ENCODE measurements around the gene ZNF574.
"Not testable (repeated sequence)": the region's sequence is repeated elsewhere in the genome, so short reads cannot be mapped to it uniquely, and the experiment has no call there.

Gene ZNF574

DNA sequence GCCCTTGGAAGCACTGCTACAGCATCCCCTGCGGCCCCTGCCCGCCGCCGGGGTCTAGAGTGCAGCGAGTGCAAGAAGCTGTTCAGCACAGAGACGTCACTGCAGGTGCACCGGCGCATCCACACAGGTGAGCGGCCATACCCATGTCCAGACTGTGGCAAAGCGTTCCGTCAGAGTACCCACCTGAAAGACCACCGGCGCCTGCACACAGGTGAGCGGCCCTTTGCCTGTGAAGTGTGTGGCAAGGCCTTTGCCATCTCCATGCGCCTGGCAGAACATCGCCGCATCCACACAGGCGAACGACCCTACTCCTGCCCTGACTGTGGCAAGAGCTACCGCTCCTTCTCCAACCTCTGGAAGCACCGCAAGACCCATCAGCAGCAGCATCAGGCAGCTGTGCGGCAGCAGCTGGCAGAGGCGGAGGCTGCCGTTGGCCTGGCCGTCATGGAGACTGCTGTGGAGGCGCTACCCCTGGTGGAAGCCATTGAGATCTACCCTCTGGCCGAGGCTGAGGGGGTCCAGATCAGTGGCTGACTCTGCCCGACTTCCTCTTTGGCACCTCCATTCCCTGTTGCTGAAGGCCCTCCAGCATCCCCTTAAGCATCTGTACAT lies 4.9 kb downstream of the ZNF574 start:
- no peak for DNase-seq (ENCODE audit: low read depth in 2 of 2)

DNA sequence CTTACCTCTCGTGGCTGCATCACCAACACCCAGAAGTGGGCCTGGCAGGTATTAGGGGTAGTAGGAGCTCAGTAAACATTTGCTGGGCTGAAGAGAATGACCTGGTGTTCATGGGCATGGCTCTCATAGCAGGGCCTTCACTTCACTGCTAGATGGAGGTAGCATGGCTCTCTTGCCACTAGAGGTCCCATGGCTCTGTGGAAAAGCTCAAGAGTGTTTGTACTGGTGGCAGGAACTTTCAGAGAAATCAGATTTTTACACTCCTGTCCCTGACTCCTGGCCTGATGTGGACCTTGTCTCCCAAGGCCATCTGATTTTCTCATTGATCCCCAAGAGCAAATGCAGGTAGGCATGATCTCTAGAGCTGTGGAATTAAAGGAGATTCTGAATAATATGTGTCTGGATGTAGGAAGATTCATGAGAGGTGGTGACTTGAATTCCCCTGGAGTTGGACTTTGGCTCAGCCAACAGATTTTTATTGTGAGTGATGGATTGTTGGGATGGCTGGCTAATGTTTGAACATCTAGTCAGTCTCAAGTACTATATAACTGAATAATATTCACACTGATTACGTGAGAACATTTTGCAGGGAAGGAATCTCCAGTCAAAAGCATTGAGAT lies 5.7 kb downstream of the ZNF574 start:
- peak in 1 of 2 experiments; percentile 14 for DNase-seq (ENCODE audit: low read depth in 2 of 2)

DNA sequence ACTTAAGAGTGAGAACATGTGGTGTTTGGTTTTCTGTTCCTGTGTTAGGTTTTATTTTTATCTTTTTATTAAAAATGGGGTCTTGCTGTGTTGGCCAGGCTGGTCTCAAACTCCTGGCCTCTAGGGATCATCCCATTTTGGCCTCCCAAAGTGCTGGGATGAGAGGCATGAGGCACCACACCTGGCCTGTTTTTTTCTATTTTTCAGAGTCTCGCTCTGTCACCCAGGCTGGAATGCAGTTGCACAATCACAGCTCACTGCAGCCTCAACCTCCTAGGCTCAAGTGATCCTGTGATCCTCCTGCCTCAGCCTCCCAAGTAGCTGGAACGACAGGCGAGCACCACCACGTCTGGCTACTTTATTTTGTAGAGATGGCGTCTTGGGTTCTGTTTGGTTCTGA lies 7.6 kb downstream of the ZNF574 start:
- DNase-seq (ENCODE audit: low read depth in 2 of 2) = no peak

- DNase-seq (ENCODE audit: low read depth in 2 of 2) = no peak
Observed at GRCh38 chr19:42086188-42086736, 10.3 kb downstream of the ZNF574 start.

DNA sequence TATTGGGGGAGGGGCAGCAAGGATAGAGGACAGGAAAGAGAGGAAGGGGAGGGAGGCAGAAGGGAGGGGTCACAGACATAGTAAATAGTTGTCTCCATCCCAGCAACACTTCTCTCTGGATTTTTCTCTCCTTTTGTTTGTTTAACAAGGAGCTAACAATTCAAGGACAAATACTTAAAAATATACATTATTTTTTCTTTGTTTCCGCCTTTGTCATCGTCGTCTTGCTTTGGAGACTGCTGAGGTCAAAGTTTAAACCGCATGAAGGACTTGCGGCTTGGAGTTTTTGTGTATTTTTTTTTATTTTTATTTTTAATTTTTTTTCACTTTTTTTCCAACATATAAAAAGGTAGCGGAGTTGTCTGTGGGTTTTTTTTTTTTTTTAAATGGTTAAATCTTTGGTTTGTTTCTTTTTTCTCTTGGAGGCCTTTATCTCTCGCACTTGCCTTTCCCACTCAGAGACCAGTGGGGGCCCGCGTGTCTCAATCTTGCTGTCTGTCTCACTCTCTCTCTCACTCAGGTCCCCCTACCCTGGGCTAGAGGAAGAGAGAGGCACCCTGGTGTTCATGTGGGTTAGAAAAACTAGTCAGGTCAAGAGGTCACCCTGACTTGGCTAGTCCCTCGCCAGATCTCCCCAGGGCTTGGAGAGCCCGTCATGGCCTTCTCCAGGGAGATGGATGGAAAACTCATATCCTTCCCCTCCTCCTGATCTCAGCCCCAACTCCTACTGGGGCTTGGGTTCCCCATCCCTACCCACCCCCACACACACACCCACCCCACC lies 11.0 kb downstream of the ZNF574 start:
- DNase-seq (ENCODE audit: low read depth in 2 of 2) = no peak

- peak; percentile 38 to 48 for DNase-seq (ENCODE audit: low read depth in 2 of 2)
Observed at GRCh38 chr19:42088471-42089190, 12.7 kb downstream of the ZNF574 start.

DNA sequence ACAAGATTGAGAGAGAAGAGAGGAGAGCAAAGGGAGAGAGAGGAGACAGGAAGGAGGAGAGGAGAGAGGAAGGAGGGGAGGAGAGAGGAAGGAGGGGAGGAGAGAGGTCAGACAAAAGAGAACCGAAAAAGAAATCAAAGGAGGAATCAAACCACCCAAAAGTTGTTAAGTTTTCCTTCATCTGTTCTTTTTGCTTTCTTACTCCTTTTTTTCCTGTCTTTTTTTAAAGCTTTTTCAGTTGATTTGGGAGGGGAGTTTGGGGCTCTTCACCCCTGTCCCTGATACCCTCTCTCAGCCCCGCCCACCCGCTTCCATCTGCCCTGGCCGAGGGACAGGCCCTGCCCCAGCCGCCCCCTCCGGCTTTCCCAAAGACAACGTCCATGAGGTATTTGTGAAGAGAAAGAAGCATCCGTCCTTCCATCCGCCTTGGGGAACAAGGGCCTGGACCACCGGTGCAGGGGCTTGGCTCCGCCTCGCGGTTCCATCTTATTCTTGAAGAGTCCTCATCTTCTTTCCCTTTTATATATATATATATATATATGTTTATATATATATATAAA lies 13.3 kb downstream of the ZNF574 start:
- DNase-seq (ENCODE audit: low read depth in 2 of 2) = no peak

DNA sequence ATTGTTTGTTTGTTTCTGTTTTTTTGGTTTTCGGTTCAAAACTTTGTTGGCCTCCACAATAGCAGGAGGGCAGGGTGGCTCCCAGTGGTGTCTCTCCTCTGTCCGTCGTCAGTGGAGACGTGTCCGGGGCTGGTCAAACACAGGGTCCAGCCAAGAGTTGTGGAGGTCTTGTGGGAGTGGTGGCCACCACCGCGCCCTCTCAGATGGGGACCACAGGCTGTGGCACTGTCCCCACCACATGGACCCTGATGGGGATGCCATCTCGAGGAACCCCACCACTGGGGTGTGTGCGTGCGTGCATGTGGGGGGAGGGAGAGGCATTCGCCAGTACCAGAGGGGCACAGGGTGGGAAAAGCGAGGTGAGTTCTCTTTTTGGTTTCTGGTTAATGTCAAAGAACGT lies 13.8 kb downstream of the ZNF574 start:
- DNase-seq (ENCODE audit: low read depth in 2 of 2) = no peak

DNA sequence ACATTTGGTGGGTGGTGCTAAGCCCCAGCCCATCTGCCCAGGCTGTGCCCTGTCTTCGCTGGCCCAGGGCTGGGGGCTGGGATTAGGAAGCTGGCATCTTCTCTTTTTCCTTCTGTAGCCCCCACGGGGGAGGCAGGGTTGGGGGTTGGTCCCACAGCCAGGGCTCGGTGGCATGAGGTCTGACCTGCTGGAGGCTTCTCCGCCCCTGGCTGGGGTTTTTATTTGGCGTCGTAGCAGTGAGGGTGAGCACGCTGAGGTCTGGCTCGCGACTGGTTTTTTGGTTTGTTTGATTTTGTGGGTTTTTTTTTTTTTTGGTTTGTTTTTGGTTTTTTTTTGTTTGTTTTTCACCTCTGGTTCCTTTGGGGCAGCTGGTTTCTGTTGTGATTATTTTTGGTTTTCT lies 14.7 kb downstream of the ZNF574 start:
- DNase-seq (ENCODE audit: low read depth in 2 of 2) = no peak

DNA sequence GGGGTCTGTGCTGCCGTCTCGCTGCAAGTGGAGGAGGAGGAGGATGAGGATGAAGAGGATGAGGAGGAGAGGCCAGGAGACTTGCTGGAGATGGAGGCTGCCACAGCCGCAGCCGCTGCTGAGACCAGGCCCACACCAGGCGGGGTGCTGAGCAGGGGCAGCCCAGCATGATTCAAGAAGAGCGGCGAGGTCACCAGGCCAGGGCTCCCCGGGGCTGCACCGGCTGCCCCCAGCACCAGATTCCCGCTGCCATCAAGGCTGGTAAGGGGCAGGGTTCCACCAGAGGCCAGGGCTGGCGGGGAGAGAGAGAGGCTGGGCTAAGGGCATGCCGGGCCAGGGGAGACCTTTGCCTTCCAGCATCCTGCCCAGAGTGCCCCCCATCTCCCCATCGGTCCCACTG lies 15.3 kb downstream of the ZNF574 start:
- no peak for DNase-seq (ENCODE audit: low read depth in 2 of 2)

DNA sequence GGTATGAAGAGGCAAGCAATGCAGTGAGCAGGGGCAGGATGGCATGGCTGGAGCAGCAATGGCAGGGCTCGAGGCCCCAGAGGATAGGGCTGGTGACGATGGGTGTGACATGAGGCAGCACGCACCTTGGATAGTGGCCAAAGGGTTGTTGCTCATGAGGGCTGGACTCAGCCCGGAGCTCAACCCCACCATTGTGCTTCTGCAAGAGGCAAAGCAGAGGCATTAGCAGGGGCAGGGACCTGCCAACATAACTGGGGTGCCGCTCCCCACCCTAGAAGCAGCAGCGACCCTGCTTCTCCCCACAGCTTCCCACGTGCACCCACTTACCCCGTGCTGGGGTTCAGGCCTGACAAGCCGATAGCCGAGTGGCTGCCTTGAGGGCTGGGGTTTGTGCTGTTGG lies 15.8 kb downstream of the ZNF574 start:
- no peak for DNase-seq (ENCODE audit: low read depth in 2 of 2)

DNA sequence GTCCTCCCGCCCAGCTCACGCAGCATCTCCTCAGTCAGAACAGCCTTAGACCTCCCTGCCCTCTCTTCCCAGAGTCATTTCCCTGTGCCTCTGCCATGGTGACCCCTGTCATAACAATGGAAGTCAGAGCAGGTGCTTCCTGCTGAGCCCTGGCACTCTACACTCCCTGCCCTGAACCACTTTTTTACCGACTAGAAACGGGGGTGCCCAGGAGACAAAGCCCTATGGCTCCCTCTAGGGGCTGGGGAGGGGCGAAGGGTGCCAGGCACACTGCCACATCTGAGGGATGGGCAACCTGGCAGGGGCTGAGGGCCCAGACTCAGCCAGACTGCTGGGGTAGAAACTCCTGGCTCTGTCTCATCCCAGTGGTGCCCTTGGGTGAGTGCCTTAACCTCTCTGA lies 16.4 kb downstream of the ZNF574 start:
- no peak for DNase-seq (ENCODE audit: low read depth in 2 of 2)

DNA sequence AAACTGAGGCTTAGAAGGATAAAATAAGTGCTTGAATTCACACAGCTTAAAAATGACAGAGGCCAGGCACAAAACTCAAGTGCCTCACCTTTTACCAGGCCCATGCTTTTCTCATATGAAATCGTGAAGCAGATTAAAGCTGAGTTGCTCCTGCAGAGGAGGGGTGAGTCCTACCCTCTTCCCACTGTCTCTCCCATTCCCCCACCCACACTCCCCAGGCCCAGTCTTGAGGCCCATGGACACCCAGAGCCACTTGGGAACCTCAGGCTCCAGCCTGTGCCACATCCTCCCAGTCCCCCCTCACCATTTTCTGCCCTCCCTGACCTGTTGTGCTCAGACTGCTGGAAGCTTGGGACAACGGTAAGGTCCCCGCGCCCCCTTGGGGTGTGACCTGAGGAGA lies 17.5 kb downstream of the ZNF574 start:
- DNase-seq (ENCODE audit: low read depth in 2 of 2) = no peak

GRCh38 chr19:42093926-42094325 lies 18.0 kb downstream of the ZNF574 start:
- DNase-seq (ENCODE audit: low read depth in 2 of 2) = no peak

DNA sequence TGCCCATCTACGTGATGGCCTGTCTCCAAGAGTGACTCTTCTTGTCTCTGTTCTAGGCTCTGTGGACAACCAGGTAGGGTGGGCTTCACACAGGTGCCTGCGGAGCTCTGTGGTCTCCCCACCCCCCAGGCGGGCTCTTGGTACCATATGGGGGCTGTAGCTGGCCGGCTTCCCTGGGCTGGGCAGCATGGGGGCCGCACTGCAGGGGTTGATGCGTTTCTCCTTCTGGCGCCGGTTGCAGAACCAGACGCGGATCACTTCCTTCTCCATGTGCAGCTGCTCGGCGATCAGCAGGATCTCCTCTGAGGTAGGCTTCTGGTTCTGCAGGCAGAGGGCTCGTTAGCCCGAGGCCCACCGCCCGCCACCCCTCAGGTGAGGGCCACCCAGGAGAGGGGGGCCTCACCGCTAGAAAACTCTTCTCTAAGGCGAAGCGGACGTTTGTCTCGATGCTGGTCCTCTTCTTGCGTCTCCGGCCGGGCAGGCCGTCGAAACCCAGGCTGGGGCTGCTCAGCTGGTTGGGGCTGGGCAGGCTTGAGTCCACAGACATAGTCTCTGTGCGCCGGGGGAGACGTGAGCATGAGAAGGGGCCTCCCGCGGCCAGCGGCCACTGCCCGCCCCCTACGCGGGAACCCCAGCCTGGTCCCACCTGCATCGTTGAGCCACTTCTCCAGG lies 19.3 kb downstream of the ZNF574 start:
- no peak for DNase-seq (ENCODE audit: low read depth in 2 of 2)

DNA sequence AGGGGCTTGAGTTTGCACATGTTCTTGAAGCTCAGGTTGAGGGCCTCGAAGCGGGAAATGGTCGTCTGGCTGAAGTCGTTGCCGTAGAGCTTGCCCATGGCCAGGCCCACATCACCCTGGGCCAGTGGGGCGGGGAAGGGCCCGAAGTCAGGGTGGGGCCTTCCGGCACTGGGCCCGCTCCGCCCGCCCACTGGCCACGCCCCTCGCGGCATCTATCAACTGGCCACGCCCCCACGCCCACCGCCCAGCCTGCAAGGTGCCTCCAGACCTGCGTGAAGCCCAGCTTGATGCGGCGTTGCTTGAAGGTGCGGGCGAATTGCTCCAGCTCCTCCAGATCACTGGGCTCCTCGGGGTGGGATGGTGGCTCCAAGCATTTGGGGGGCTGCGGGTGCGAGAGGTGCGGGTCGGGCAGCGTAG lies 19.9 kb downstream of the ZNF574 start:
- no peak for DNase-seq (ENCODE audit: low read depth in 2 of 2)

GRCh38 chr19:42096255-42096837 lies 20.4 kb downstream of the ZNF574 start:
- no peak for DNase-seq (ENCODE audit: low read depth in 2 of 2)

GRCh38 chr19:42097461-42097860 lies 21.5 kb downstream of the ZNF574 start:
- DNase-seq (ENCODE audit: low read depth in 2 of 2) = no peak

DNA sequence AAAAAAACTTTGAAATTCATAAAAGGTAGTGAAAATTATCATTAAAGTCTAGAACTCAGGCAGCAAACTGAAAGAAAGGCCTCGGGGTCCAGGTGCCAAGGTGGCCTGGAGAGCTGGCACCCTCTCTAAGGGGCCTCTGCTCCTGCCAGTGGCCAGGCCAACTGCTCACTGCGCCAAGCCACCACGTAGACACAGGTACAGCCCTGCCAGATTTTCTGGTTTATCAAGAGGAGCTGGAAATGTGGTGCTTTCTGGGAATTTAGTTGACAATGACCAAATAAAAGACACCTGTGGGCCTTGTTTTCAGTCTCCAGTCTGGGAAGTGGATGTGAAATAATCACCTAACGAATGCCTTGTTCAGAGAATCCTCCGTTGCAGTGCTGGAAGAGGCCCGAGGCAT lies 22.8 kb downstream of the ZNF574 start:
- no peak for DNase-seq (ENCODE audit: low read depth in 2 of 2)

GRCh38 chr19:42099336-42099925 lies 23.5 kb downstream of the ZNF574 start:
- DNase-seq (ENCODE audit: low read depth in 2 of 2) = no peak

DNA sequence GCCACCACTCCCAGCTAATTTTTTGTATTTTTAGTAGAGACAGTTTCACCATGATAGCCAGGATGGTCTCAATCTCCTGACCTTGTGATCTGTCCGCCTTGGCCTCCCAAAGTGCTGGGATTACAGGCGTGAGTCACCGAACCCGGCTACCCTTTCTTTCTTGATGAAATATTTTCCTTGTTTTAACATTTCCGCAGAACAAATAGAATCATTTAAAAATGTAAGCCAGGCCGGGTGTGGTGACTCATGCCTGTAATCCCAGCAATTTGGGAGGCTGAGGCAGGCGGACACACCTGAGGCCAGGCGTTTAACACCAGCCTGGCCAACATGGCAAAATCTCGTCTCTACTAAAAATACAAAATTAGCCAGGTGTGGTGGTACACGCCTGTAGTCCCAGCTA lies 24.3 kb downstream of the ZNF574 start:
- DNase-seq (ENCODE audit: low read depth in 2 of 2) = not testable (repeated sequence)

All from fibroblast of skin of left quadriceps (primary cell).